GM13977 (cell line): ENCODE data around the gene LMNA.

Experiments
- DNase-seq: peaks from one replicate; pipeline ENCODE4 v3.0.0; 2012; ENCODE audit warnings: low spot score
- in situ Hi-C: fragments of 300-500 bp; cut with MboI; formaldehyde crosslinking; loops from one replicate; pipeline ENCODE4 v1.12.0; 2022; ENCODE audit warnings: low sequenced_read_pairs, low pct_unique_long_range_greater_than_20kb, mixed read lengths, inconsistent platforms; ENCODE audit not compliant: unreplicated experiment
- TF ChIP-seq, protein P1 (sequence below): IDR thresholded peaks from 2 replicates; pipeline ENCODE4 v1.5.1; 2012; ENCODE audit warnings: mild to moderate bottlenecking, control low read depth; ENCODE audit not compliant: insufficient read depth; ENCODE audit errors: extremely low read depth, missing control alignments

Gene LMNA

GRCh38 chr1:156076609-156077429, 37.7 kb upstream of the LMNA start:
- in situ Hi-C loops = no loop called here
- peak; percentile 59 for DNase-seq
- TF ChIP-seq, protein P1, sequence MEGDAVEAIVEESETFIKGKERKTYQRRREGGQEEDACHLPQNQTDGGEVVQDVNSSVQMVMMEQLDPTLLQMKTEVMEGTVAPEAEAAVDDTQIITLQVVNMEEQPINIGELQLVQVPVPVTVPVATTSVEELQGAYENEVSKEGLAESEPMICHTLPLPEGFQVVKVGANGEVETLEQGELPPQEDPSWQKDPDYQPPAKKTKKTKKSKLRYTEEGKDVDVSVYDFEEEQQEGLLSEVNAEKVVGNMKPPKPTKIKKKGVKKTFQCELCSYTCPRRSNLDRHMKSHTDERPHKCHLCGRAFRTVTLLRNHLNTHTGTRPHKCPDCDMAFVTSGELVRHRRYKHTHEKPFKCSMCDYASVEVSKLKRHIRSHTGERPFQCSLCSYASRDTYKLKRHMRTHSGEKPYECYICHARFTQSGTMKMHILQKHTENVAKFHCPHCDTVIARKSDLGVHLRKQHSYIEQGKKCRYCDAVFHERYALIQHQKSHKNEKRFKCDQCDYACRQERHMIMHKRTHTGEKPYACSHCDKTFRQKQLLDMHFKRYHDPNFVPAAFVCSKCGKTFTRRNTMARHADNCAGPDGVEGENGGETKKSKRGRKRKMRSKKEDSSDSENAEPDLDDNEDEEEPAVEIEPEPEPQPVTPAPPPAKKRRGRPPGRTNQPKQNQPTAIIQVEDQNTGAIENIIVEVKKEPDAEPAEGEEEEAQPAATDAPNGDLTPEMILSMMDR = no peak

DNA sequence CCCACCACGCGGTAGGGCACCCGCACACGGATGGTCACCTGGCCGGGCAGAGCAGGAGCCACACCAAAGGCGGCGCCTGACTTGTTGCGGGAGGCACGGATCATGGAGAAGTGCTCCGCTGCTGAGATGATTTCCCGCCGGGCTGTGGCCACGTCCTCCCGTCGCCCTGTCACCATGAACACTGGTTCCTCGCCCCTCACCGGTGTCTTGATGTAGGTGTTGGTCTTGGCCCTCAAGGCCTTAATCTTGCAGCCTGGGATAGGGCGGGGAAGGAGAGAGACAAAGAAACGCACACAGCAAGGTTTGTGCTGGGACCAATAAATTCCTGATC, 37.1 kb upstream of the LMNA start:
- TF ChIP-seq, protein P1 = no peak
- in situ Hi-C loops = no loop called here
- no peak for DNase-seq

DNA sequence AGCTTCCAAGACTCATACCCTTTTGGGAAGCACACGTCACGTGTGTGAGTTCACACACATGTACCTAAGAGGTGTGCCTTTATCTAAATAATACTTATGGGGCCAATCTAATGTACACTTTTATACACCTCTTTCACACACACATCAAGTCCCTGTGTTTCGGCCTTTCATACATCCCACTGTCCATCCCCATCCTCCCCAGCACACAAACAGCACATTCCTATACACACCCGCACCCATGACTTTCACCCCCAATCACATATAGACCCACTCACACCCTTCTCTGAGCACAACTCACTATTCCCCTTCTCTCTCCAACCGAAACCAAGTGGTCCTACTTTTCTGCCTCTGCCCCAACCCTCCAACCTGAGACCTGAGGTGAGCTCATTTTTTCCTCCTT, 35.8 kb upstream of the LMNA start:
- no peak for DNase-seq
- in situ Hi-C loops = no loop called here
- TF ChIP-seq, protein P1 = no peak

DNA sequence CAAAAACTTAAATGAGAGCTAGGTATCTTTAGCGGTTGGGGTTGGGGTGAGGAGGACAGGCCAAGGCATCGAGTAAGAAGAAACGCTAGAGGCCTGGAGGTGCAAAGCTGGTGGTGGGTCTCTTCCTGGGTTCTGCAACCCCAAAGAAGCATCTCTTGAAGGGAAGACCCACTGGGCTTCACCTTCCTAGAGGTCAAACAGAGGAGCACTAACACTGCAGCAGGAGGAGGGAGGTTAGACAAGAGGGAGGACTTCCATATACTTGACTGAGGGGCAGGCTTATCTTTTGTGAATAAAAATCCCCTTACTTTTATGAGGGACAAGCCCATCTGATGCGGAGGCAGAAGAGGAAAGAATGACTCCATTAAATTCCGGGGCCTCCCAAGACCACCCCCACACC, 34.7 kb upstream of the LMNA start:
- in situ Hi-C loops = no loop called here
- DNase-seq = no peak
- TF ChIP-seq, protein P1 = no peak

GRCh38 chr1:156080241-156080862, 34.2 kb upstream of the LMNA start:
- in situ Hi-C loops = no loop called here
- no peak for DNase-seq
- TF ChIP-seq, protein P1 = no peak

DNA sequence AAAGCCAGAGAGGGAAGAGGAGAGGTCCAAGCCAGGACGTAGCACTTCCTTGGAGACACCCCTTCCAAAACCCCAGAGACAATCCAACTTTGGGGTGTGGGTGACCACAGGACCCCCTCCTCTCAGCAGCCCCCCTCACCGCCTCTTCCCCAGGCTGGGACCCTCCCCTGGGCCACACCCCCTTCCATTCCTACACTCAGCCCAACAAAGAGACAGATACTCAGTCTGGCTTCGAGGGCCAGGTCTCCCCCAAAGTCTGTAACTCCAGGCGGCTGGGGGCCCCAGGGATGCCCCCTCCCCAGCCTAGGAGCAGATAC, 33.7 kb upstream of the LMNA start:
- TF ChIP-seq, protein P1 = no peak
- in situ Hi-C loops = no loop called here
- DNase-seq = no peak
